ENCODE measurements around the gene ACSF3. TPM values are rescaled to one million over a fixed set of nuclear protein-coding genes. Genes with fewer than 3 reads are reported as not detected.

ACSF3 gene
- total and polyA plus RNA-seq, 2 donors (not counting 1 experiment from before 2014, with no cell fraction given), result 45.2 to 113 TPM

DNA sequence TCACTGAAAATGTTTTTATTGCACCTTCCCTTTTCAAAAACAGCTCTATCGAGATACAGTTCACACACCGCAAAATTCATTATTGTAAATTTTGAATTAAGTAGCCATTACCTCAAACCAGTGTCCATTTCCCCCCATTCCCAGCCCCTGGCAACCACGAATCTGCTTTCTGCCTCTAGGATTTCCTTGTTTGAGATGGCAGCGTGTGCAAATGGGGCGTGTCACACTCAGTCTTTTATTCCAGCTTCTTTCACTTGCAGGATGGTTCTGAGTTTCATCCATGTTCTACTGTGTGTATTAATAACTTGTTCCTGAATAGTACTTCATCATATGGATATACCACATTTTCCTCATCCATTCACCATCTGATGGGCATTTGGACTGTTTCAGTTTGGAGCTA is 14.8 kb downstream of the ACSF3 start:
- intact Hi-C loops (cut with micrococcal nuclease), result no loop called here
- Histone ChIP-seq H3K4me3 (ENCODE audit: control extremely low read depth in 1 of 5, extremely low read depth in 1 of 5, insufficient read depth in 1 of 5, low read depth in 2 of 5, low read length in 4 of 5) (no peak overlapping the region), H3K4me2 (replicated peaks; ENCODE audit: low read depth, low read length, poor library complexity, severe bottlenecking) (no peak overlapping the region), H3K9ac (ENCODE audit: low read length) (no peak overlapping the region), H3K27me3 (replicated peaks in 1 of 4; ENCODE audit: control extremely low read depth in 1 of 4, control insufficient read depth in 3 of 4, insufficient read depth in 4 of 4, low read length in 3 of 4) (no peaks in the 10 kb centered on the region), H3K36me3 (replicated peaks in 1 of 2; ENCODE audit: control extremely low read depth in 1 of 2, control insufficient read depth in 1 of 2, extremely low read depth in 1 of 2, insufficient read depth in 2 of 2, low read length in 1 of 2) (peaks cover 17 to 74% of the 10 kb centered on the region in 2 experiments), H3K27ac (ENCODE audit: low read length in 2 of 2) (no peak overlapping the region), H4K20me1 (ENCODE audit: control insufficient read depth, insufficient read depth, low read length, poor library complexity, severe bottlenecking) (peaks cover 36% of the 10 kb centered on the region), H3K9me3 (ENCODE audit: control extremely low read depth in 1 of 3, control insufficient read depth in 2 of 3, insufficient read depth in 1 of 3, low read length in 2 of 3) (peaks cover 0 to 3% (median 0%) of the 10 kb centered on the region in 3 donors), H3K4me1 (ENCODE audit: control insufficient read depth in 2 of 2, insufficient read depth in 2 of 2, low read length in 2 of 2) (peaks cover 12 to 17% of the 10 kb centered on the region in 2 donors), H3K79me2 (ENCODE audit: control insufficient read depth, insufficient read depth, low read length) (peaks cover 64% of the 10 kb centered on the region), H2AFZ (ENCODE audit: insufficient read depth, low read depth, low read length, poor library complexity, severe bottlenecking) (no peak overlapping the region)
- POLR2A ChIA-PET, result interaction anchor here (0.7 kb wide), 1 partner anchor 151 kb away, joined by 4 read pairs; no protein-coding TSS in a partner anchor
- Mint-ChIP-seq H3K4me3 (no peak overlapping the region), H3K4me1 (peaks cover 5% of the 10 kb centered on the region), H3K27ac (no peak overlapping the region), H3K27me3 (no peaks in the 10 kb centered on the region), H3K9me3 (ENCODE audit: insufficient read depth) (no peaks in the 10 kb centered on the region)
- DNase-seq, result no peak
- ATAC-seq (ENCODE audit: low read depth), result no peak
- CTCF ChIA-PET, result interaction anchor here (0.5 to 0.9 kb wide), 2 partner anchors 10 to 155 kb away, joined by 3 read pairs; no protein-coding TSS in a partner anchor
- TF ChIP-seq EZH2 (IDR thresholded peaks at IDR 0.05; ENCODE audit: borderline replicate concordance, insufficient read depth, low read depth, low read length, poor library complexity, severe bottlenecking), result no peak
- TF ChIP-seq, protein P1, sequence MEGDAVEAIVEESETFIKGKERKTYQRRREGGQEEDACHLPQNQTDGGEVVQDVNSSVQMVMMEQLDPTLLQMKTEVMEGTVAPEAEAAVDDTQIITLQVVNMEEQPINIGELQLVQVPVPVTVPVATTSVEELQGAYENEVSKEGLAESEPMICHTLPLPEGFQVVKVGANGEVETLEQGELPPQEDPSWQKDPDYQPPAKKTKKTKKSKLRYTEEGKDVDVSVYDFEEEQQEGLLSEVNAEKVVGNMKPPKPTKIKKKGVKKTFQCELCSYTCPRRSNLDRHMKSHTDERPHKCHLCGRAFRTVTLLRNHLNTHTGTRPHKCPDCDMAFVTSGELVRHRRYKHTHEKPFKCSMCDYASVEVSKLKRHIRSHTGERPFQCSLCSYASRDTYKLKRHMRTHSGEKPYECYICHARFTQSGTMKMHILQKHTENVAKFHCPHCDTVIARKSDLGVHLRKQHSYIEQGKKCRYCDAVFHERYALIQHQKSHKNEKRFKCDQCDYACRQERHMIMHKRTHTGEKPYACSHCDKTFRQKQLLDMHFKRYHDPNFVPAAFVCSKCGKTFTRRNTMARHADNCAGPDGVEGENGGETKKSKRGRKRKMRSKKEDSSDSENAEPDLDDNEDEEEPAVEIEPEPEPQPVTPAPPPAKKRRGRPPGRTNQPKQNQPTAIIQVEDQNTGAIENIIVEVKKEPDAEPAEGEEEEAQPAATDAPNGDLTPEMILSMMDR (IDR thresholded peaks at IDR 0.05), result no peak
- WGBS (ENCODE audit: insufficient coverage), result no CpG with 5 or more reads among the region's 5 CpGs

DNA sequence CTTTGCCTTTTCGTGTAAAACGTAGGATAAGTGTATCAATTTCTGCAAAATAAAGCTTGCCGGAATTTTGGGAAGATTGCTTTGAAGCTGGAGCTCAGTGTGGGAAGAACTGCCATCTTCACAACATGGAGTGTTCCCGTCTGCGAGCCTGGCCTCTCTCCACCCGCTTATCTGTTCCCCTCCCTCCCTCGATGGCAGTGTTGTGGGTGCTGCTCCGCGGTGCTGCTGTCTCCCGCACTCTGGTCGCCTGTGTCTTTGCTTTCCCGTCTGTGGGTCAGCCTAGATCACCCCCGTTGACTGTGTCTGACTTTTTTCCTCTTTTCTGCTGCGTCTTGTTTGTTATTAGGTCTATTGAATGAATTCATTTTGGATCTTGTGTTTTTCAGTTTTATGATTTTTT is 17.0 kb downstream of the ACSF3 start:
- DNase-seq (no peak), ATAC-seq (ENCODE audit: low read depth) (no peak)
- TF ChIP-seq, protein P1 (IDR thresholded peaks at IDR 0.05), result no peak
- TF ChIP-seq EZH2 (IDR thresholded peaks at IDR 0.05; ENCODE audit: borderline replicate concordance, insufficient read depth, low read depth, low read length, poor library complexity, severe bottlenecking), result no peak
- H3K4me3 Mint-ChIP-seq, result no peak overlapping the region
- Histone ChIP-seq H4K20me1 (ENCODE audit: control insufficient read depth, insufficient read depth, low read length, poor library complexity, severe bottlenecking) (peaks cover 27% of the 10 kb centered on the region), H3K9me3 (ENCODE audit: control extremely low read depth in 1 of 3, control insufficient read depth in 2 of 3, insufficient read depth in 1 of 3, low read length in 2 of 3) (peaks cover 0 to 3% (median 0%) of the 10 kb centered on the region in 3 donors), H3K4me1 (ENCODE audit: control insufficient read depth in 2 of 2, insufficient read depth in 2 of 2, low read length in 2 of 2) (peaks cover 35% of the 10 kb centered on the region in 2 donors), H3K4me3 (ENCODE audit: control extremely low read depth in 1 of 5, extremely low read depth in 1 of 5, insufficient read depth in 1 of 5, low read depth in 2 of 5, low read length in 4 of 5) (no peak overlapping the region), H3K27ac (ENCODE audit: low read length in 2 of 2) (no peak overlapping the region), H3K79me2 (ENCODE audit: control insufficient read depth, insufficient read depth, low read length) (peaks cover 42% of the 10 kb centered on the region), H3K36me3 (replicated peaks in 1 of 2; ENCODE audit: control extremely low read depth in 1 of 2, control insufficient read depth in 1 of 2, extremely low read depth in 1 of 2, insufficient read depth in 2 of 2, low read length in 1 of 2) (peaks cover 15 to 61% of the 10 kb centered on the region in 2 experiments), H3K4me2 (replicated peaks; ENCODE audit: low read depth, low read length, poor library complexity, severe bottlenecking) (no peak overlapping the region), H3K9ac (ENCODE audit: low read length) (no peak overlapping the region), H2AFZ (ENCODE audit: insufficient read depth, low read depth, low read length, poor library complexity, severe bottlenecking) (no peak overlapping the region), H3K27me3 (replicated peaks in 1 of 4; ENCODE audit: control extremely low read depth in 1 of 4, control insufficient read depth in 3 of 4, insufficient read depth in 4 of 4, low read length in 3 of 4) (no peaks in the 10 kb centered on the region)
- no peaks in the 10 kb centered on the region for H3K9me3 Mint-ChIP-seq (ENCODE audit: insufficient read depth)
- ChIA-PET POLR2A (no interaction called here), CTCF (no interaction called here)
- no peaks in the 10 kb centered on the region for H3K27me3 Mint-ChIP-seq
- intact Hi-C loops (cut with micrococcal nuclease), result no loop called here
- H3K27ac Mint-ChIP-seq, result no peak overlapping the region
- WGBS (ENCODE audit: insufficient coverage), result 93% methylated on average over 10 of the region's 14 CpGs
- peaks cover 1% of the 10 kb centered on the region for H3K4me1 Mint-ChIP-seq

Measured in B cell (primary cell).